ENCODE measurements around the gene PACSIN1.

The PACSIN1 gene

DNA sequence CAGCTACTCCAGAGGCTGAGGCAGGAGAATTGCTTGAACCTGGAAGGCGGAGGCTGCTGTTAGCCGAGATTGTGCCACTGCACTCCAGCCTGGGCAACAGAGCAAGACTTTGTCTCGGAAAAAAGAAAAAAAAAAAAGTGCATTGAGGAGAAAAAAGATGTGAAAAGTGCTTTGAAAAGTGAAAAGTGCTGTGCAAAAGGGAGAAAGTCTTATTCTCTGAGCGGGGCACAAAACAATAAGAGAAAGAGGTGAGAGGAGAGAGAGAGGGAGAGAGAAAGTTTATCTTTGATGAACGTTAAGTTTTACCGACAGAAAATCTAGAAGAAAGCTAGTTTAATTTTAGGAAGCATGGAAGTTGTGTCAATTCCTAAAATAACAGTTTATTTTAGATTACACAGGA lies 3.9 kb upstream of the PACSIN1 start:
- Histone ChIP-seq H3K9ac (ENCODE audit: low read length) (no peak overlapping the region), H3K27me3 (ENCODE audit: low read length) (no peaks in the 10 kb centered on the region), H3K9me3 (ENCODE audit: insufficient read depth, low read length) (no peaks in the 10 kb centered on the region), H3K36me3 (ENCODE audit: low read length) (no peaks in the 10 kb centered on the region), H3K9me2 (replicated peaks; ENCODE audit: insufficient read depth, low read length) (no peaks in the 10 kb centered on the region), H3K79me2 (ENCODE audit: insufficient read depth, low read length) (no peaks in the 10 kb centered on the region), H3K27ac (ENCODE audit: low read depth, low read length) (no peak overlapping the region), H3F3A (ENCODE audit: insufficient read depth) (peaks cover 7% of the 10 kb centered on the region), H3K4me2 (ENCODE audit: low read depth, low read length, poor library complexity, severe bottlenecking) (no peak overlapping the region), H3K4me3 (ENCODE audit: insufficient read depth, low read length, poor library complexity, severe bottlenecking) (no peak overlapping the region), H4K20me1 (ENCODE audit: low read depth, low read length) (no peaks in the 10 kb centered on the region), H2AFZ (ENCODE audit: low read depth, low read length, severe bottlenecking) (no peak overlapping the region)
- TF ChIP-seq, protein P1, sequence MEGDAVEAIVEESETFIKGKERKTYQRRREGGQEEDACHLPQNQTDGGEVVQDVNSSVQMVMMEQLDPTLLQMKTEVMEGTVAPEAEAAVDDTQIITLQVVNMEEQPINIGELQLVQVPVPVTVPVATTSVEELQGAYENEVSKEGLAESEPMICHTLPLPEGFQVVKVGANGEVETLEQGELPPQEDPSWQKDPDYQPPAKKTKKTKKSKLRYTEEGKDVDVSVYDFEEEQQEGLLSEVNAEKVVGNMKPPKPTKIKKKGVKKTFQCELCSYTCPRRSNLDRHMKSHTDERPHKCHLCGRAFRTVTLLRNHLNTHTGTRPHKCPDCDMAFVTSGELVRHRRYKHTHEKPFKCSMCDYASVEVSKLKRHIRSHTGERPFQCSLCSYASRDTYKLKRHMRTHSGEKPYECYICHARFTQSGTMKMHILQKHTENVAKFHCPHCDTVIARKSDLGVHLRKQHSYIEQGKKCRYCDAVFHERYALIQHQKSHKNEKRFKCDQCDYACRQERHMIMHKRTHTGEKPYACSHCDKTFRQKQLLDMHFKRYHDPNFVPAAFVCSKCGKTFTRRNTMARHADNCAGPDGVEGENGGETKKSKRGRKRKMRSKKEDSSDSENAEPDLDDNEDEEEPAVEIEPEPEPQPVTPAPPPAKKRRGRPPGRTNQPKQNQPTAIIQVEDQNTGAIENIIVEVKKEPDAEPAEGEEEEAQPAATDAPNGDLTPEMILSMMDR (IDR thresholded peaks at IDR 0.05; ENCODE audit: insufficient read depth, low read length, poor library complexity, severe bottlenecking): no peak

DNA sequence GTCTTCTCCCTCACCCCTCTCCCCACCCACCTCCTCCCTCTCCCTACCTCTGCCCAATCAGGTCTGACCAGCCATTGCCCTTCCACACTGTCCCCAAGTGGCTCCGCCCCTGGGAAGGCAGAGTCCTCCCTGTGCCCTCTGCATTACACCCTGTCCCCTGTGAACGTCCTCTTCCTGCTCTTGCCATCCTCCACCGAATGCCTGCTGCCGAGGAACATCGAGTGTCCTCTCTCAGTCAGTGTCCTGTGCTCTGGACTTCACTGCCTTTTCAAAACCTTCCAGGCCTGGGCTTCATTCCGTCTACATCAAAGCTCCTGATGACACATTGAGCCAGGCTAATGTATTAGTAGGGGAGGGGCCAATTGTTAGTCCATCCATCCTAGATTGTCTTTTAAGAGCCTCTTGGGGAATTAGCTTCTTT lies 3.3 kb upstream of the PACSIN1 start:
- H3K9me2 ChIP-seq (replicated peaks; ENCODE audit: insufficient read depth, low read length): no peaks in the 10 kb centered on the region
- H4K20me1 ChIP-seq (ENCODE audit: low read depth, low read length): no peaks in the 10 kb centered on the region
- no peaks in the 10 kb centered on the region for H3K36me3 ChIP-seq (ENCODE audit: low read length)
- no peak overlapping the region for H3K27ac ChIP-seq (ENCODE audit: low read depth, low read length)
- no peaks in the 10 kb centered on the region for H3K79me2 ChIP-seq (ENCODE audit: insufficient read depth, low read length)
- no peak overlapping the region for H3K4me3 ChIP-seq (ENCODE audit: insufficient read depth, low read length, poor library complexity, severe bottlenecking)
- no peak overlapping the region for H3K4me2 ChIP-seq (ENCODE audit: low read depth, low read length, poor library complexity, severe bottlenecking)
- TF ChIP-seq, protein P1 (IDR thresholded peaks at IDR 0.05; ENCODE audit: insufficient read depth, low read length, poor library complexity, severe bottlenecking): no peak
- no peak for TF ChIP-seq EZH2phosphoT487 (conservative IDR thresholded peaks at IDR 0.05; ENCODE audit: low read length)
- no peak overlapping the region for H2AFZ ChIP-seq (ENCODE audit: low read depth, low read length, severe bottlenecking)
- H3K9ac ChIP-seq (ENCODE audit: low read length): no peak overlapping the region
- H3K27me3 ChIP-seq (ENCODE audit: low read length): no peaks in the 10 kb centered on the region
- peaks cover 11% of the 10 kb centered on the region for H3F3A ChIP-seq (ENCODE audit: insufficient read depth)
- H3K9me3 ChIP-seq (ENCODE audit: insufficient read depth, low read length): no peaks in the 10 kb centered on the region

DNA sequence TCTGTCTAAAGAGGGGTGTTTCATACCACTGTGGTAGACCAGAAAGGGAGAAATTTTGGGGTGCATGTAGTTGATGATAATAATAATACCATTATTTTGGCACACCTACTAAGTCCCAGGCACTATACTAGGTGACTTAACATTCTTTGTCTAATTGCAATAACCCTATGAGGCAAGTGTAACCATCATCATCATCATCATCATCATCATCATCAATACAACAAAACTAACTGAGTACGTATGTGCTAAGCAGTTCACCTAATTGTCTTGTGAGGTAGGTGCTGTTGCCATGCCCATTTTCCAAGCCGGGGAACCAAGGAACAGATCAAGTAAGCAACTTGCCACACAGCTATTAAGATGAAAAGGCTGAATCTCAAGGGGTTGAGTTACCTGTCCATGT lies 2.6 kb upstream of the PACSIN1 start:
- Histone ChIP-seq H3K9ac (ENCODE audit: low read length) (no peak overlapping the region), H3K9me3 (ENCODE audit: insufficient read depth, low read length) (no peaks in the 10 kb centered on the region), H4K20me1 (ENCODE audit: low read depth, low read length) (no peaks in the 10 kb centered on the region), H3K9me2 (replicated peaks; ENCODE audit: insufficient read depth, low read length) (no peaks in the 10 kb centered on the region), H3K79me2 (ENCODE audit: insufficient read depth, low read length) (0 out of 2 replicates have a peak, but pooled peaks cover 3% of the 10 kb centered on the region), H3K4me2 (ENCODE audit: low read depth, low read length, poor library complexity, severe bottlenecking) (no peak overlapping the region), H3K36me3 (ENCODE audit: low read length) (no peaks in the 10 kb centered on the region), H2AFZ (ENCODE audit: low read depth, low read length, severe bottlenecking) (no peak overlapping the region), H3K4me3 (ENCODE audit: insufficient read depth, low read length, poor library complexity, severe bottlenecking) (no peak overlapping the region), H3K27ac (ENCODE audit: low read depth, low read length) (no peak overlapping the region), H3K27me3 (ENCODE audit: low read length) (no peaks in the 10 kb centered on the region), H3F3A (ENCODE audit: insufficient read depth) (peaks cover 17% of the 10 kb centered on the region)
- no peak for TF ChIP-seq EZH2phosphoT487 (conservative IDR thresholded peaks at IDR 0.05; ENCODE audit: low read length)
- TF ChIP-seq, protein P1 (IDR thresholded peaks at IDR 0.05; ENCODE audit: insufficient read depth, low read length, poor library complexity, severe bottlenecking): no peak

All from SU-DHL-6 (cell line).